GM18517 (cell line): ENCODE measurements around the gene USP40.
A peak's percentile ranks its signal among the peaks of the same experiment; 100 is the strongest.

Source experiments
- ATAC-seq: cut with Tn5 transposase; IDR thresholded peaks from one replicate; pipeline ENCODE4 v1.9.1; 2021; ENCODE audit warnings: mild to moderate bottlenecking, moderate library complexity; ENCODE audit not compliant: unreplicated experiment

The USP40 gene

DNA sequence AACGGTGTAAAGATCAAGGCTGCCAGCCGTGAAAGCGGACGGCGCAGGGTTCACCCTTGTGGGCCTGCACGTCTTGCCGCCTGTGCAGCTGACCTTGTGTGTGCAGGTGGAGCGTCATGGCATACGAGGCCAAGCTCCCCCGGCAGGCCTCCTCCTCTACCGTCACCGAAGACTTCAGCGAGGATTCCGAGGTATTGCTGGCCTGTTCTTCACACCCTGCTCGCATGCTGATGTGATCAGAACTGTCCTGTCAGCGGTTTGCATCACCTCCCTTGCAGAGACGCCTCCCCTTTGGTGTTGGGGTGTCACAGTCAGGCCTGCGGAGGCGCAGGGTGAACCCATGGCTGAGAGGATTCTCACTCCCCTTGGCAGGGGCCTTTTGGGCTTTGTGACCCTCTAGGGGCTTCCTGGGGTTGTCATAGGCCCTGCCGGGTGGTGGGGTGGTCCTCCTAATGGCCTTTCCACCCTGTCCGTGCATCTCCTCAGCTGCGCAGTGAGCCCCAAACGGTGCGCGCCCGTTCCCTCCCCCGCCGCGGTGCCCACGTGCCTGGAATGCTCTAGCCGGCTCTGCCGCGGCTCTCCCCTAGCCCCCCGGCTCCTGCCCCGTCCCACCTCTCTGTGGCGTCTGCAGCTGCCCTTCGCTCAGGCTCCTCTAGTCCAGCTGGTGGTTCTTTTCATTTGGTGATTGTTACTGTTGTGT is 119.8 kb downstream of the USP40 start:
- no peak for ATAC-seq

GRCh38 chr2:233446121-233446520 is 120.5 kb downstream of the USP40 start:
- ATAC-seq, result no peak

DNA sequence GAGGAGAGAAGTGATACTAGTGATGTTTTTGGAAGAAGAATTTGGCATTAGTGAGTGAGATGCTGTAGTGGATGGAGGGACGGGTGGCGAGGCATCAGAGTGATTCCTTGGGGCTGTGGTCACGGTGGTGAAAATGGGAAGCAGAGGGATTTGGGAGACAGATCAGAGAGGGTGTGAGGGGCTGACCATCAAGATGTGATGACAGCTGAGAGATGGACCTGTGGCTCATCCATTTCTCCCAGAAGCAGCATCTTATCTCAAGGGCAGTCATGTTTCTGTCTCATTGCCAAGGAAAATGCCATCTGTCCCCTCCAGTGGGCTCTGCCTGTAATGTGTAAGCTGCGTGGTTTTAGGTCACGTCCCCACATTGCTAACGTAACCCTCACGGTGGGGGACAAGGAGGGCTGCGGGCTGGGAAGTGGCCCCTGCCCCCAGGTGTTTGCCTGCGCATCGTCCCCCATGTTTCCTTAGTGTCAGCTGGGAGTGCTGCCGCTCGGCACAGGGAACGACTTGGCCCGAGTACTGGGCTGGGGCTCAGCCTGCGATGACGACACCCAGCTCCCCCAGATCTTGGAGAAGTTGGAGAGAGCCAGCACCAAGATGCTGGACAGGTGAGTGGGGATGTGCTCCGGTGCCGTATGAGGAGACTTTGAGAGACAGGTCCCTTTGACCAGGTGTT is 121.3 kb downstream of the USP40 start:
- ATAC-seq, result no peak

DNA sequence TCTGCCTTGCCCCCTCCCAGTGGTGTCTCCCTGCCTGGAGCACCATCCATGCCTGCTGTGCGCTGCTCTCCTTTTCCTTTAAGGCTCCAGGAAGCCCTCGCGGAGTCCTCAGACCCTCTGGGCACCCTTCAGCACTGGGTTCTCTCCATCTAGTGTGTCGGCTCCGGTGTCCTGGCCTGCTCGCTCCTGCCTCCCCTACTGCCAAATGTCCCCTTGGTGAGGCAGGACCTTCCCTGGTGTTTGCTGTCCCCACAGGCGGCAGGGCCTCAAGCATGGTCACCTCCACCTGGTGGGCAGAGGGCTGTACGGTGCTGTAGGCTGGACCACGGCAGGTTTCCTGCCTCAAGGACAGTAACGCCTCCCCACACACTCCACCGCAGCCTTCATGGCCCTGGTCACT is 122.1 kb downstream of the USP40 start:
- ATAC-seq, result no peak

GRCh38 chr2:233443511-233444183 is 122.9 kb downstream of the USP40 start:
- ATAC-seq, result peak; percentile 61

GRCh38 chr2:233442028-233442310 is 124.6 kb downstream of the USP40 start:
- ATAC-seq, result no peak

DNA sequence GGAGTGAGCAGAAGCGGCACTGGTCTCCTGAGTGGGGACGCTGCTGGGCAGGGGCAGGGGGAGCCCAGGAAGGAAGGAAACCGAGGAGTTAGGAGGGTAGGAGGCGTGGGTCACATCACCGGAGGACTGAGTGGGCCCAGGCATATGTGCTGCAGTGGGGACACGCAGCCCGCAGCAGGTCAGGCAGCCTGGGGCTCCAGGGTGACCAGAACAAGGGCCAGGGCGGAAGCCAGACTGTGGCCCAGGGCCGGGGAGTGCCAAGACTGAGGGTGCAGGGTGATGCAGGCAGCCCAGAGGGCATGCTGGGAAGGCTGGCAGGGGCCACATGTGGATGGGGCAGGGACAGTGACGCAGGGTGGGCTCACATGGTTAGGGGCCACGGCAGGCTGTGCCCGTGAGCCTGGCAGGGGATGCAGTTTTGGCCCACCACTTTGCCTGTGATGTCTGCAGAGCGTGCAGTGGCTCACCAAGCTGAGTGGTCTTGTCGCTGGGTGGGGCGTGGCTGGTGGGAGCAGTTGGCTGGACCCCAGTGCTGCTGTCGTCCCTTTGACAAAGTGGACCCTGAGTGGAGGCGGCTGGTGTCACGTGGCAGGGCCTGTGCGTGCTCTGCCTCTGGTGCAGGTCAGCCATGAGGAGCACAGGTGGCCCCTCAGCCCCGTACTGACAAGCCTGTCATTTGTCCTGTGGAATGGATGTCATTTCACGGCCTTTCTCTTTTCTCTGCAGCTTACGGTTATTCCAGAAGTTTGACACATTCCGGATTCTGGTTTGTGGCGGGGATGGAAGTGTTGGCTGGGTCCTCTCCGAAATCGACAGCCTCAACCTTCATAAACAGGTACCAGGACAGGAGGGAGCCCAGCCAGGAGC is 125.2 kb downstream of the USP40 start:
- no peak for ATAC-seq

DNA sequence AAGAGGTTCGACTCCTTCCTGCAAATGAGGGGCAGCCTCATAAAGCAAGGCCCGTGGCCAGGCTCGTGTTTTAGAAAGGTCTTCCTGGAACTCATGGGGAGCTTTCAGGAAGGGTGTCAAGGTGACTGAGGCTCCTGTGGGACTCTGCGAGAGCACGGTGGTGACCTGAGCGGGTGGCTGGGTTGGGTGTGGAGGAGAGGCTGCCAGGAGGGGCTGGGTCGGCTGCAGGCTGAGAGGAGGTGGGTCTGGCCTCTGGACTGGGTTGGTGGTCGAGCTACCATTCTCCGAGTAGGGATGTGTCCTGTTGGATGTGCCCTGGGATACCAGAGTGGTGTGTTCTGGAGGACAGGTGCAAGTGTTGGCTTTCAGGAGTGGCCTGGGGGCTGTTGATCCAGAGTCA is 125.9 kb downstream of the USP40 start:
- no peak for ATAC-seq

DNA sequence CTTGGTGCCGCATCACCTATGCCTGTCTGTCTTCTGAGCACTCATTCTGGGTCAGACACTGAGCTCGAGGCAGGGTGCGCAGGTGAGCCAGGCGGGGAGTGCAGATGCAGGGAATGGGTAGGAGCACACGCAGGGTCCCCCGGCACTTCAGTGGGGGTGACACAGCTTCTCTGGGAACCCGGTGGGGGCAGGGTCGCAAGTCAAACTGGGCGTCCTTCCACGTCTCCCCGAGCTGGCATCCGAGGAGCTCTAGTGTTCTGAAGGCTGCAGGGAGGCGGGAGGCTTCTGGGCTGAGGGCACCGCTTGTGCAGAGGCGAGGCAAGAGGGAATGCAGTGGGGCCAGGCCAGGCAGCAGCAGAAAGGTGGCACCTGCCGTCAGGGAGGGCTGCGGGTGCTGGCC is 126.3 kb downstream of the USP40 start:
- ATAC-seq, result no peak

DNA sequence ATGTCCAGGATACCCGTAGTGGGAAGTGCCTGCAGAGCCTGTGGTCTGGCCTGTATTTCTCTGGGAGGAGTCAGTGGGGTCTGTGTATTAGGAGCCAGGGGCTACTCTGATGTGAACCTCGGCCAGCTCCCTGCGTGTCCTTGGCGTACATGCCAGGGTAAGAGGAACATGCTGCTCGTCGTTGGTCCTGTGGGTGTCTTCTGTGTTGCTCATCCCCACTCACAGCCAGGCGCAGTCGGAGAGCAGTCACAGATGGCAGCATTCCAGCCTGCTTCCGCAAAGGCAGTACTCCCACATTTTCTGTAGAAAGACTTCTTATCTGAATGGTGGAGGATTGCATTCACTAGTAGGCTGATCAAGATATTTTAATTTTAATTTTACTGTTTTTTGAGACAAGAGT is 127.4 kb downstream of the USP40 start:
- ATAC-seq, result no peak

DNA sequence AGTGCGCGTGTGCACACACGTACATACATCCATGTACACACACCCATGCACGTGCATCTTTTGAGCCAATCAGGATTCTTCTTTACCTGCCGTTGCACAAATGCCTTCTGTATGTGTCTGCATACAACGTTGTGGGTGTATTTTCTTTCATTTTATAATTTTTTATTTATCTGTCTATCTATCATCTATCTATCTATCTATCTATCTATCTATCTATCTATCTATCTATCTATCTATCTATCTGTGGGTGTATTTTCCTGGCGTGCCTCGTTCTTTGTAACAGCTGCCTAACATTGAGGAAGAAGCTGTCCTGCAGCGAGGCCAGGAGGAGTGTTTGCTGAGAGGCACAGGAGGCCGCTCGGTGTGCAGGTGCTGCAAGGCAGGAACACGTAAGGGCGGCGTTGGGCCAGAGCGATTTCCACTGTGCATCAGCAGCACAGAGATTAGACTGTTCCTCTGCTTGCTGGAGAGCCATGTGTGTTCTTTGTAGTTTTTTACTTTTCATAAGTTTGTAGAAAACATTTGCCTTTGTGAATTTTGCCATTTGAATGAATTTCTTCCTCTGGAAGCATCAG is 127.9 kb downstream of the USP40 start:
- no peak for ATAC-seq

DNA sequence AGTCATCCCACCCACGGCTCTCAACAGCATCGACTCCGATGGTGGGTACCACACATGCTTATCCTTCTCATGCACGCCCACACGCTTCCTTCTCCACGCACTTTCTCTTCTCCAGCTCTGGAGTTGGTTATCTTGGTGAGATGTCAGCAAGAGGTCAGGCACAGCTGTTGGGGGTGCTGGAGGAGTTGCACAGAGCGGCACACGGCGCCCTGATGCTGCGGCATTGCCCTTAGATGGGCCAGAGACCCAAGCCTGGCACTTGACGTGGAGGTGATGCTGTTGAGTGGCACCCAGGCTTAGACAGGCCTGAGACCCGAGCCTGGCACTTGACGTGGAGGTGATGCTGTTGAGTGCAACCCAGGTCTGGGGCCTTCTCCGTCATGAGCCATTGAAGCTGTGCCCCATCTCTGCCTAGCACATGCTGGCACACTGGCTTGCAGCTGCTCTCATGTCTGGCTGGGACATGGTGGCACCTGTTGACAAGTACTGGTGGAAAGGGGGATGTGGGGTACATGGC is 129.1 kb downstream of the USP40 start:
- ATAC-seq, result no peak

DNA sequence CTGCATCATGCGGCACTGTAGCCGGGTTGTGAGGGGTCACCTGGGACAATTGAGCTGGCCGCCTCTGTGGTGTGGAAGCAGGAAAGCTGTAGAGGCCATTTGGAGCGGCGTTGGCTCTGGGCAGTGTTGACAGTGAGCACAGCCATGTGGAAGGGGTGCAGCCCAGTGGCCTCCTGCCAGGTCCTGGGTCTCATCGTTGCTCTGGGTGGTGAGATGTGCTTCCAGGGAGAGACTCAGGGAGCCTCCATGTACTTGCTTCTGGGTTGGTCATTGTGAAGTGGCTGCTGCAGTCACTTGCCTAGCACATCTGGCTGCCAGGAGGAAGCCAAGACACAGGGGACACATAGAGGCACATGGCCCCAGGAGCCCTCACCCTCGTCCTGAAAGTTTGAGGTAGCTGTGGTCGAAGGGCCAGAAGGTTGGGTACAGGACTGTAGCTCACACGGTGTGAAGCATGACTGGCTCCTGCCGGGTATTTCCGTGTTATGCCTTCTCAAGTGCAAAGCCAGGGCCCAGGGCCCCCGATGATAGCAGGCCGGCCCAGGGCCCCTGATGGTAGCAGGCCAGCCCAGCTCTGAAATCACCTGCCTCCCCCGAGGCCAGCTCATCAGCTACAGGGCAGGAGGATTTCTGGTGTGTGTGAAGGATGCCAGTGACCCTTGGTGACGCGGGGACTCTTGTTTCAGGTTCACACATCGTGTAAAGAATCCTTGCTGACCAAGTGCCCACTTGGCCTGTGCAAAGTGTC is 129.7 kb downstream of the USP40 start:
- ATAC-seq, result no peak

GRCh38 chr2:233436191-233436581 is 130.4 kb downstream of the USP40 start:
- ATAC-seq, result no peak

DNA sequence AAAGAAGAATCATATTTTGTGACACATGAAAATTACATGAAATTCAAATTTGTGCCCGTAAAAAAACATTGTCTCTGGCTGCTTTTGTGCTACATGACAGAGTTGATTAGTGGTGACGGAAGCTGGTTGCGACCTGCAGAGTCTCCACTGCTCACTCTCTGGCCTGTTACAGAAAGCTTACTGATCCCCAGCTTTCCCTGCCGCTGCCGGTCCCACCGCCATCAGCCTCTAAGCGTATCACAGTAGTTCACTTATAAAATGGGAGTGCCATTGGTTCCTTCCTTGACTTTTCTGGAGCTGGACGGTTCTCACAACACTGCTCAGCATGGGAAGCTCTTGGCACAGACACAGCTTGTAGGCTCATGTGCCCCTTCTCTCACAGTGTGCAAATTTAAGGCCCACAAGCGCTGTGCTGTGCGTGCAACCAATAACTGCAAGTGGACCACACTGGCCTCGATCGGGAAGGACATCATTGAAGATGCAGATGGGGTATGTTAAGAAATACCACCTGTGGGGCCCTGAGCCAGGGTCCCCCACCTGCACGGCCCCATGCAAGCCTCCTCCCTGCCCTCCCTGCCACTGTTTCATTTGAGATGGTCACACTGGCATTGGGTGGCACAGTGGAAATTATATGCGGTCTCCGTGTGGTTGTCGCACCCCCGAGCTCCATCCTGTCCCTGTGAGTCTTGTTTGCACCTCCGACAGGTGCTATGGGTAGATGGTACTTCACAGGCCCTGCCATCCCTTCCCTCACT is 131.0 kb downstream of the USP40 start:
- ATAC-seq, result no peak

GRCh38 chr2:233434666-233435330 is 131.8 kb downstream of the USP40 start:
- no peak for ATAC-seq

DNA sequence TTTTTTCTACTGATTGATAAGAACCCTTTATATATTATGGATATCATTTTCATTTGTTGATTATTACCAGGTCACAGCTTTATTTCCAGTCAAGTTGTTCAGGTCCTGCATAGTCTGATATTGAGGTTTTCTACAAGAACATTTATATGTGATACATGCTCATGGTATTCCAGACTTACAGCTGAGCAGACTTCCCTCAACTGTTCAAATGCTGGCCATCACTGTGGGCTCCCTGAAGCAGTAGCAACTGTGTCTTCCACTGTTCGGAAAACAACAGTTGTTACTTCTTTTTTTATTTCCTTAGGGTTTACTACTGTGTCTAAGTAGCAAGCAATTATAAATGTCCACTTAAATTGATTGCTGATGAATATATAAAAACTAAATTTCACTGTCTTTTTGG is 132.8 kb downstream of the USP40 start:
- ATAC-seq, result no peak

- no peak for ATAC-seq
Observed at GRCh38 chr2:233433029-233433428, 133.6 kb downstream of the USP40 start.

DNA sequence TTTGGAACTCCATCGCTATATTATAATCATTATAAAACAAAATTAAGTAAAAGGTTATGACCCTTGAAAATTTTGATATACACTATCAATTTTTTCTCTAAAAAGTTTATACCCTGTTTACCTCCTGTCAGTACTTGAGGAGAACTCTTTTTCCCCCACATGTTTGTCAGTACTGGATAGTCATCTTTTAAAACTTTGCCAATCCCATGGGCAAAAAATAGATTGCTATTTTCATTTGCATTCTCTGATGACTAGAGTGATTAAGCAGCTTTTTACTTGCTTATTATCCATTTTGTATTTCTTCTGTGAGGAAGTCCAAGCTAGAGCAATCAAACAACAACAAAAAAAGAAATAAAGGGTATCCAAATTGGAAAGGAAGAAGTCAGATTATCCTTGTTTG is 135.9 kb downstream of the USP40 start:
- no peak for ATAC-seq
